Tongue (tissue), 2 donors: Measurements from ENCODE around the gene B3GALT5. TPM values are rescaled to one million over a fixed set of nuclear protein-coding genes. Genes with fewer than 3 reads are reported as not detected.
"Not testable (repeated sequence)": the region's sequence is repeated elsewhere in the genome, so short reads cannot be mapped to it uniquely, and the experiment has no call there.

Source experiments
- DNase-seq: peaks from one replicate; pipeline ENCODE4 v3.0.0-alpha.2; 2015
- total RNA-seq: library from RNA; depleted of rRNA; stranded (reverse); fragments of >200 nt; gene quantifications from one replicate; pipeline ENCODE4 v1.2.3, GENCODE V29; 2014

Gene B3GALT5
- total RNA-seq, 1 donor from 2014 or later, result 3.8 TPM

DNA sequence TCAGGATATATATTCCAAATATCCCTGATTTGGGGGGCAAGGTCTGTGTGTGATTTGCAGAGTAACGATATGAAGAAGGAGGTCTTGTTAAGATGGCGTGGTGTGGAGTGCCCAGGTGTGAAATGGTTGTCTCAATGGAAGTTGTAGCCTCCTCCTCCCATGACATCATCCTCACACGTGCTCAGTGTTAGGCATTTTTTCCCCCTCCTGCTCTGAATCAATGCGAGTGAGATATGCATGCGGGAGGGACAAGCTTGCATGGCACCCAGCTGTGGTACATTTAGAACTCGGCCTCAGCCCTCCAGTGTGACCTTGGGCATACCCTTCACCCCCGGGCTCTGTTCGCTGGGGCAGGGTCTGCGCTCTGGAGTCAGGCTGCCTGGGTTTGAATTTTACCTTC, 55.6 kb downstream of the B3GALT5 start:
- no peak for DNase-seq

DNA sequence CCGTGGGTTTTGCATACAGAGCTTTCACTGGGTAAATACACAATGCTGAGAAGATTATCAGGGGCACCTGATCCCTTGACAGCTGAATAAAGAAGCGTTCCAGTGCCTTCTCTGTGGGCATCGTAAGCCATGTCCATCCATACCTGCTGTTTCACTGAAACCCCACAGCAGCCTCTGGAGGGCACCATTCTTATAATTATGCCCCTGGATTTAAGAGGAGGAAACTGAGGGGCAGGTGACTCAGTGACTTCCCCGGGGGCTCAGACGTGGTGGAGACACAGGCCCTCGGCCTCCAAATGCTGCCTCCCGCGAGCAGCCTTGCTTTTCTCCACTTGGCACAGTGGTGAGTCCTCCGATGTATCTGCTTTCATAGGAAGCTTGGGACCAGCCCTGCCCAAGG, 56.7 kb downstream of the B3GALT5 start:
- no peak for DNase-seq

GRCh38 chr21:39669976-39670661, 57.4 kb downstream of the B3GALT5 start:
- DNase-seq, result no peak

DNA sequence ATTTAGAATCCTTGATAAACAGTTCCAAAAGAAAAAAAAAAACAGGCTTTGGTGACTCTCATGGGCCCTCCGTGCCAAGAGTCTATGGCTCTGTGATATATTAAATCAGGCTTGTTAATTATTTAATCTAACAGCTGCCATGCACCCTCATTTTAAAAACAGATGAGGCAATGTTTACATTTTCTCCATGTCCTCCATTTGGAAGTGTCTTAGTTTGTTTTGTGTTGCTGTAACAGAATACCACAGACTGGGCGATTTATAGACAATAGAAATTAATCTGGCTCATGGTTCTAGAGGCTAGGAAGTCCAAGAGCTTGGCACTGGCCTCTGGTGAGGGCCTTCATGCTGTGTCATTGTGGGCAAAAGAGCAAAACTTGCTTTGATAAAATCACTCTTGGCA, 58.0 kb downstream of the B3GALT5 start:
- DNase-seq, result no peak

DNA sequence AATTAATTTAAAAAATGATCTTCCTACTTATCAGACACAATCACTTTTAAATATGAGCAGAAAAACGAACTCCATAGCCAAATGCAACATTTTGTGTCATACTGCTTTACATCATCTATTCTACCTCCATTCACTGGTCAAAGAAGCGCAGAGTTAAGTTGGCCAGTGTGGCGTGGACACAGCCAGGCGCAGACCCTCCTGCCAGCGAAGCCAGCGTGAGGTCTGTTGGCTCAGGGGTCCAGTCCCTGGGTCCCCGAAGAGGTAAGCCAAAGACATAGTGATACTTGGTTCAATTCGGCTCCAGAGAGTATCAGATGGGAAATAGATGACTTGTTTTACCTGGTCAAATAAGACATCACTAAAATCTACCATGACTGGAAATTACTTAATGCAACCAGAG, 59.2 kb downstream of the B3GALT5 start:
- DNase-seq, result no peak

GRCh38 chr21:39673163-39673562, 60.4 kb downstream of the B3GALT5 start:
- no peak for DNase-seq

DNA sequence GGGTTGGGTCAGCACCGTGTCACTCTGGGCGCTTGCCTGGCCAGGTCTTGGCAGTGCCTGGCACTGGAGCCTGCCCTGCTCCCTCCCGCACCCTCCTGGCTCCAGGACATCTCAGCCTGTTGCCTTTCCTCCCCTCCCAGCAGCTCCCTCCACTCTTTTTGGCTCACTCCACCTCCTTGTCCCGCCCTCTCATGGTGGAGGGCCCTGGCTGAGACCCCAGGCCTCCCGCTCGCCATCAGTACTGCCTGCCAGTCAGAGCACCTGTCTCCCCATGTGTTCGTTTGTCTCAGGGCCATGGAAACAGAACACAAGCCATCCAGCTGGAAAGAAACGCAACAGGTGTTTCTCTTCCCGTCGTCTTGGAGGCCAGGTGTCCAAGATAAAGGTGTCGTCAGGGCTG, 61.0 kb downstream of the B3GALT5 start:
- peak; percentile 81 for DNase-seq

GRCh38 chr21:39674801-39675200, 62.1 kb downstream of the B3GALT5 start:
- no peak for DNase-seq

DNA sequence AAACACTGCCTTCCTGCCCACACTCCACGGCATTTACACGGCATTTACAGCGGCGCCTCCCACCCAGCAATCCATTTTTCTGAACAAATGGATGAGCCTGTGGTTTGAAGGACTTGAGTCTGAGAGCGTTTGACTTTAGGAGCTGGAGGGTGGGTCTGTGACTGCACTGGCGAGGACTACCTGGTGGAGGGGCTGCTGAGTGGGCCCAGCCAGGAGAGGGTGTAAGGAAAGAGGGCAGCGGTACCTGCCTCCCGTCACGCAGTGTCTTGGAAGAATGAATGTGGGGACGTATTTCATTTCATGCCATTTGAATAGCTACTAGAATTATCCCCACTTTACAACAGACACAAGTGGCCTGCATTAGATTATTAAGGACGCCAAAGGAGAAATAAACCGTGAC, 62.9 kb downstream of the B3GALT5 start:
- DNase-seq, result no peak

GRCh38 chr21:39675993-39676661, 63.4 kb downstream of the B3GALT5 start:
- DNase-seq, result peak; percentile 95

DNA sequence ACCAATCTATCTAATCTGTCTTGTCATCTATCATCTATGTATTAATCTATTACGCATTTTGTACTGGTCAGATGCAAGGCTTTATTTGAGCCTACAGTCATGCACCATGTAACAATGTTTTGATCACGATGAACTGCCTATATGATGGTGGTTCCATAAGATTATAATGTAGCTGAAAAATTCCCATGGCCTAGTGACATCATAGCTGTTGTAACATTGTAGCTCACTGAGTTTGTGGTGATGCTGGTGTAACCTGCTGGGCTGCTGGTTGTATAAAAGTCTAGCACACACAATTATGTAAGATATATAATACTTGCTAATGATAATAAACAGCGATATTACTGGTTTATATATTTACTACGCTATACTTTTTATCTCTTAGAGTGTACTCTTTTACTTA, 67.5 kb downstream of the B3GALT5 start:
- no peak for DNase-seq

DNA sequence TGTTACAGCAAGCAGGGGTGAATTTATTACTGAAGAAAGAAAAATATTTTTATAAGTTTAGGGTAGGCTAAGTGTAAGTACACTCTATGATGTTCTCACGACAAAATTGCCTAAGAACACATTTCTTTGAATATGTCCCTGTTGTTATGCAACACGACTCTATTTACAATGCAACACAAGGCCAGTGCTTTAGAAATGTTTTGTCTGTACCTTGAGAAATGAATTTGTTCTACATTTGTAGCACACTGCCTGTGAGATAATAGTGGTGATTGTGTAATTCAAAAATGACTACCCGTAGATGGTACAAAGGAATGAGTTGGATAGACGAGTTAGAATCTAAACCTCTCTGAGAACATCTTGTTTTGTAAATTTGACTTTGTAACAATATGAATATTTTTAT, 68.5 kb downstream of the B3GALT5 start:
- no peak for DNase-seq

DNA sequence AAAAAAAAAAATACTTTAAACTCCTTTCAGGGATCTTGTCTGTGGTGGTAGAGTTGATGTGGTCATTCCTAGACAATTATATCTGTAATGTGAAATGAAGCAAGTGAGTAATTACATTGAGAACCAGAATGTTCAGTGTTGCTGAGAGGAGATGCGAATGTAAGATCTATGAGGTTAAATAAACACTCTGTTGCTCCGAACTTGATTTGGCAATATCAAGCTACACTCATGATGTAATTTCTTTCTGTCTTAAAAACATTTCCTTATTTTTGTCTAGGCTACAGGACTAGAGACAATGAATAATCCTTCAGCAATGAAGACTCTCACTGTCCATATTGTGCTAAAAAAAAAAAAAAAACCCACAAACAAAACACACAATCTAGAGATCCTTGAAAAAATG, 69.1 kb downstream of the B3GALT5 start:
- DNase-seq, result no peak

- no peak for DNase-seq
Measured at GRCh38 chr21:39685236-39685635, 72.5 kb downstream of the B3GALT5 start.

DNA sequence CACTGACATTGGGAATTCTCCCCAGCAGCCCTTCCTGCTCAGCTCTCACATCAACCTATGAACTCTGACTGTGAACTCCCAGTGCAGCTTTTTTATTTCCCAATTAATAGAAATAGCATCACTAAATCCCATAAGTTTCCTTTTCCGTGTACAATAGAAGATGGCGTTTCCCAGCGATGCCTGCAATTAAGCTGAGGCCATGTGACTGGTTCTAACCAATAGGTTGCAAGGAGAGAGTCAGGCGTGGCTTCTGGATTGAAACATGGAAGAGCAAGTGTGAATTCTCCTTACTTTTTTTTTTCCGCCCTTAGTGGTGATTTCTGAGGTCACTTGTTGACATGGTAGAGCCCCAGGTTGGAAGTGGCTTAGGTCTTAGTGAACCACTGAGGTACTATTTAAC, 73.3 kb downstream of the B3GALT5 start:
- DNase-seq, result no peak

- DNase-seq, result no peak
Measured at GRCh38 chr21:39686646-39687468, 74.1 kb downstream of the B3GALT5 start.

DNA sequence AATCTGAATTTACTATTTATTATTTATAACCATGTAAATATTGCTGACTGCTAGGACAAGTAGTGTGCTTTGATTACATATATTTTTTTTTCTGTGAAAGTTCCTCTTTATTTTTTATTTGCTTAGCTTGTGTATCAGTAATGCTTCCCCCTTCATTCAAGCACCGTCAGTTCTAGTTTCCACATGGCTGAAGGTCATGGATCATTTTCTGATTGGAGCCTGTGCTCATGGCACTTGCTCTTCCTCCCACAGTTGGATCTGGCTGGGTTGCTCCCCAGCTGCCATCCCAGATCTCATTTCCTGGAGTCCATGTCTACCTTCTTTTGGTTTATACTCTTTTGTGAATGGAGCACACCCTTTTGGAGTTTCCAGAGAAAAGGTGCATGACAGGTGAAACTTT, 75.3 kb downstream of the B3GALT5 start:
- no peak for DNase-seq

- not testable (repeated sequence) for DNase-seq
Measured at GRCh38 chr21:39689860-39690259, 77.1 kb downstream of the B3GALT5 start.

DNA sequence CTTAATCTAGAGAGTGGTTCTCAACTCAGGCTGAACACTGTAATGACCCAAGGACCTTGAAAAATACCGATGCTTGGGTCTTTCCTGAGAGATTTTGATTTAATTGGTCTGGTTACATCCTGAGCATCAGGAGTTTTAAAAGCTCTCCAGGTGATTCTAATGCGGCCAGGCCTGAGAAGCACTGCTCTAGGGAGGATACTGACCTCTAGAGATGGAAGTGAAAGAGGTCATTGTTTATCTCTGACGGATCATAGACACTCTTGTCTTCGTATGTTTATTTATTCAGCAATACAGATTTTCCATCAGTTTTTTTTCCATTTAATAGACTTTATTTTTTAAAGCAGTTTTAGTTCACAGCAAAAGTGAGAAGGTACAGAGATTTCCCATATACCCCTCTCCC, 77.7 kb downstream of the B3GALT5 start:
- no peak for DNase-seq

- no peak for DNase-seq
Measured at GRCh38 chr21:39694750-39695149, 82.0 kb downstream of the B3GALT5 start.

DNA sequence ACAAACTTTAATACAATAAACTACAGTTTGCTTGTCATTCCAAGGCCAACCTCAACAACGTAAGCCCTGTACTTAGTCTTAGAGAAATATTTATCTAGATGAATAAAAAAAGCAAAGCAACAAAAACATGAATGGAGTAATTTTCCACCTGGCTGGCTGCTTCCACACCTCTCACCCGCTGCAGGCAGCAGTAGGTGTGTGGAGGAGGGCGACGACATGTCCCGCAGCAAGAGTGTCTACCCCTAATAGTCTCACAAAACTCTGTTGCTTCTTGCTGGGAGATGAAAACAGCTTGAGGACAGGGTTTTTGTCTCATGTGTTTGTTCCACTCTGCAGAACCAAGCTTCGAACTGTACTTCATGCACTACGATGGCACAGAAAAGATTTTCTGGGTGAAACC, 83.5 kb downstream of the B3GALT5 start:
- DNase-seq, result no peak

DNA sequence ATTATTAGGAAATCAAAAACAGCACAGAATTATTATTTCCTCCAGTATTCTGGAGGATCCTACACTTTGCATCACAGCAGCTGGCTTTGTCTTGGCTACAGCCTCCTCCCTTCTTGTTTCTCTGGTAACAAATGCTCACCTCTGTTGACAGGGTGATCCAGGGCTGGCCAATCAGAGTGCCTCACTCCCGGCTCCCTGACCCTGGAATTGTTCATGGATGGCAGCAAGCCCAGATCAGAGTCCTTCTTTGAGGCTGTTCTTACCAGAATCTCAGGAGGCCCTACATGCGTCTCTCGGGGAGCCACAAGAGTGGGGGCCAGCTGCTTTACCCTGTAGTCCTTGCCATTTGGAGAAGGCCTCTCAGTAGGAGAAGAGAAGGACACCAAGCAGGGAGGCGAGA, 83.9 kb downstream of the B3GALT5 start:
- DNase-seq, result peak; percentile 26

GRCh38 chr21:39700318-39700717, 87.6 kb downstream of the B3GALT5 start:
- no peak for DNase-seq
